OCI-LY1 (cell line): Measurements from ENCODE around the gene DNAH7.
"Not testable (repeated sequence)": the region's sequence is repeated elsewhere in the genome, so short reads cannot be mapped to it uniquely, and the experiment has no call there.

Source experiments
- H2AFZ ChIP-seq: fragments of 200-600 bp; sonication (generic), shearing (Covaris generic); 2 replicates; pipeline ENCODE4 v1.6.0; 2014; ENCODE audit warnings: antibody characterized with exemption, mild to moderate bottlenecking, low read length
- H3F3A ChIP-seq: fragments of 200-600 bp; sonication (generic), shearing (Covaris generic); 2 replicates; pipeline ENCODE4 v1.6.0; 2014; ENCODE audit warnings: mild to moderate bottlenecking, antibody characterized with exemption, low read length, moderate library complexity; ENCODE audit not compliant: insufficient read depth
- H3K27ac ChIP-seq: fragments of 200-600 bp; sonication (generic); 2 replicates; pipeline ENCODE4 v1.5.1; 2014; ENCODE audit warnings: low read length, mixed run types, mild to moderate bottlenecking, low read depth; ENCODE audit not compliant: poor library complexity, severe bottlenecking
- H3K27me3 ChIP-seq: fragments of 200-600 bp; sonication (generic); 2 replicates; pipeline ENCODE4 v1.6.0; 2014; ENCODE audit warnings: antibody characterized with exemption, mild to moderate bottlenecking, low read length, moderate library complexity; ENCODE audit not compliant: insufficient read depth
- H3K36me3 ChIP-seq: fragments of 200-600 bp; sonication (generic); 2 replicates; pipeline ENCODE4 v1.6.1; 2014; ENCODE audit warnings: mild to moderate bottlenecking, antibody characterized with exemption, low read length, moderate library complexity, mixed read lengths; ENCODE audit not compliant: insufficient read depth
- H3K4me1 ChIP-seq: fragments of 200-600 bp; sonication (generic); 2 replicates; pipeline ENCODE4 v1.5.1; 2014; ENCODE audit warnings: mild to moderate bottlenecking, low read length, moderate library complexity; ENCODE audit not compliant: insufficient read depth, severe bottlenecking
- H3K4me2 ChIP-seq: fragments of 200-600 bp; sonication (generic), shearing (Covaris generic); 2 replicates; pipeline ENCODE4 v1.6.1; 2014; ENCODE audit warnings: low read length
- H3K4me3 ChIP-seq: fragments of 200-600 bp; sonication (generic); 2 replicates; pipeline ENCODE4 v1.5.1; 2014; ENCODE audit warnings: low read length, low read depth, mild to moderate bottlenecking, mixed read lengths; ENCODE audit not compliant: poor library complexity, severe bottlenecking
- H3K79me2 ChIP-seq: fragments of 200-600 bp; shearing (Covaris generic); 2 replicates; pipeline ENCODE4 v1.6.1; 2016; ENCODE audit warnings: mixed run types, low read length, mixed read lengths; ENCODE audit not compliant: insufficient read depth
- H3K9ac ChIP-seq: fragments of 200-600 bp; sonication (generic), shearing (Covaris generic); 2 replicates; pipeline ENCODE4 v1.6.1; 2014; ENCODE audit warnings: mild to moderate bottlenecking, low read length, mixed read lengths
- H3K9me2 ChIP-seq: fragments of 200-600 bp; sonication (generic), shearing (Covaris generic); 2 replicates; pipeline ENCODE4 v1.6.1; 2014; ENCODE audit warnings: low read depth, mild to moderate bottlenecking, low read length, mixed read lengths
- H3K9me3 ChIP-seq: fragments of 200-600 bp; shearing (Covaris generic); 2 replicates; pipeline ENCODE4 v1.6.1; 2014; ENCODE audit warnings: low read length, mixed read lengths
- H4K20me1 ChIP-seq: fragments of 200-600 bp; sonication (generic), shearing (Covaris generic); 2 replicates; pipeline ENCODE4 v1.6.0; 2016; ENCODE audit warnings: mild to moderate bottlenecking, low read length; ENCODE audit not compliant: insufficient read depth
- EZH2 ChIP-seq: fragments of 200-600 bp; sonication (generic), shearing (Covaris generic); IDR thresholded peaks from 2 replicates; pipeline ENCODE4 v1.8.0; 2017; ENCODE audit warnings: borderline replicate concordance, mixed run types, mild to moderate bottlenecking, antibody characterized with exemption, low read length, moderate library complexity, mixed read lengths
- TF ChIP-seq, protein P1 (sequence below): fragments of 200-600 bp; sonication (generic), shearing (Covaris generic); IDR thresholded peaks from 2 replicates; pipeline ENCODE4 v1.5.1; 2017; ENCODE audit warnings: mild to moderate bottlenecking, antibody characterized with exemption, low read length, moderate library complexity, mixed read lengths

DNAH7 gene

DNA sequence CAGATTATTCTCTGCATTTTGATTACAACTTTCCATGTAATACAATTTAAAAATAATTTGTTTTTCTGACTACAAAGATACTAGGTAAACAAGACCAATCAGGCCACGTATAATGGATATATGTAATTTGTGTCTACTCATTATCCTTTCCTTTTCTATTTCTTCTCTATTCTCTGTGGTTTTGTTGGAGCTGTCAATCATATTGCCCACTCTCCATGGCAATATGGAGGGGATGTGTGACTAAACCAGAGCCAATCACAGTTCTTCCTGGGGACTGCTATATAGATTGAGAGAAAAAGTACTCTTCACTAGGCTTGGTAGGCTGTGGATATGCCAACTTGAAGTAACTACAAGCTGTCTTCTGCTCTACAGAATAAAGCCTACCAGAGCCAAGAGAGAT is 144.7 kb downstream of the DNAH7 start:
- Histone ChIP-seq H3K27ac (no peak overlapping the region), H3K9me2 (no peaks in the 10 kb centered on the region), H3K27me3 (no peaks in the 10 kb centered on the region), H3K4me3 (no peak overlapping the region), H3K9me3 (no peaks in the 10 kb centered on the region), H3K4me1 (no peaks in the 10 kb centered on the region), H2AFZ (no peak overlapping the region), H3K79me2 (no peaks in the 10 kb centered on the region), H3K9ac (no peak overlapping the region), H3K4me2 (no peak overlapping the region), H4K20me1 (no peaks in the 10 kb centered on the region), H3K36me3 (no peaks in the 10 kb centered on the region), H3F3A (no peaks in the 10 kb centered on the region)
- no peak for TF ChIP-seq EZH2
- TF ChIP-seq, protein P1, sequence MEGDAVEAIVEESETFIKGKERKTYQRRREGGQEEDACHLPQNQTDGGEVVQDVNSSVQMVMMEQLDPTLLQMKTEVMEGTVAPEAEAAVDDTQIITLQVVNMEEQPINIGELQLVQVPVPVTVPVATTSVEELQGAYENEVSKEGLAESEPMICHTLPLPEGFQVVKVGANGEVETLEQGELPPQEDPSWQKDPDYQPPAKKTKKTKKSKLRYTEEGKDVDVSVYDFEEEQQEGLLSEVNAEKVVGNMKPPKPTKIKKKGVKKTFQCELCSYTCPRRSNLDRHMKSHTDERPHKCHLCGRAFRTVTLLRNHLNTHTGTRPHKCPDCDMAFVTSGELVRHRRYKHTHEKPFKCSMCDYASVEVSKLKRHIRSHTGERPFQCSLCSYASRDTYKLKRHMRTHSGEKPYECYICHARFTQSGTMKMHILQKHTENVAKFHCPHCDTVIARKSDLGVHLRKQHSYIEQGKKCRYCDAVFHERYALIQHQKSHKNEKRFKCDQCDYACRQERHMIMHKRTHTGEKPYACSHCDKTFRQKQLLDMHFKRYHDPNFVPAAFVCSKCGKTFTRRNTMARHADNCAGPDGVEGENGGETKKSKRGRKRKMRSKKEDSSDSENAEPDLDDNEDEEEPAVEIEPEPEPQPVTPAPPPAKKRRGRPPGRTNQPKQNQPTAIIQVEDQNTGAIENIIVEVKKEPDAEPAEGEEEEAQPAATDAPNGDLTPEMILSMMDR, result no peak

DNA sequence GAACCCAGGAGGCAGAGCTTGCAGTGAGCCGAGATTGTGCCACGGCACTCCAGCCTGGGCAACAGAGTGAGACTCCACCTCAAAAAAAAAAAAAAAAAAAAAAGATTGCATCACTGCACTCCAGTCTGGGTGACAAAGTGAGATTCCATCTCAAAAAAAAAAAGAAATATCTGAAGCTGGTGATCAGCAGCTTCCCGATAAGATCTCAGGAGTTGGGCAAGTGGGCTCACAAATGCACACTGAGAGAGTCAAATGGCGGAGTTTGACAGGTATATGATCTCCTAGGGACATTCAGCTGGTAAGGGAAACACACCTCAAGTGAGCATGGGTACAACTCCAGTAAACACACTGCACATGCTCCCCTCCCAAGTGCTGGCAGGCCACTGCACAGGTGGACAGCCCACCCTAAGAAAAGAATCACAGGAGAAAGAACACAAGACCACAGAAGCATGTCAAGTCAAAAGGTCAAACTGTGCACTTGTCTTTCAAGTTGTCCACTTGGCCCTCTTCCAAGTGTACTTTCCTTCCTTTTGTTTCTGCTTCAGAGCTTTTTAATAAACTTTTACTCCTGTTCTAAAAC is 151.5 kb downstream of the DNAH7 start:
- H3K9me3 ChIP-seq, H3K4me2 ChIP-seq, H4K20me1 ChIP-seq, H3F3A ChIP-seq, H3K79me2 ChIP-seq, H3K36me3 ChIP-seq, H3K9ac ChIP-seq, H3K4me3 ChIP-seq, H3K27me3 ChIP-seq, H2AFZ ChIP-seq, H3K4me1 ChIP-seq, H3K9me2 ChIP-seq, H3K27ac ChIP-seq: not testable (repeated sequence)

DNA sequence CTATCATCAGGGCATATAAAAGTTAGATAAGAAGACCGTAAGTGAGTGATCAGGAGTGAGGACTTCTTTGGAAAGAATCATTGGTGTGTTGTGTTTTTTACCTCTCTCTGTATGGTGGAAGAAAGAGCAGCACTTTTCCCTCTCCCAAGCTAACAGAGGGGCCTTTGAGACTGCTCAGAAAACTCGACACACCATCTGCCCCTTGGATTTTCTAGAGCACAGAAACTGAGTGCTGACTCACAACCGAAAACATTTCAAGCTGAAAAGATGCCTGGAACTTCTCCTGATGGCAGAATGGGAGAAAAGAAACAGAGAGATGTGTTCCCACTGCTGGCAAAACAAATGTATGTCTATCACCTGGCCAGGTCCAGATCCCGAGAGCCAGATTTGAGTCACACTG is 156.6 kb downstream of the DNAH7 start:
- no peak overlapping the region for H3K4me3 ChIP-seq
- no peaks in the 10 kb centered on the region for H3K79me2 ChIP-seq
- TF ChIP-seq, protein P1, result no peak
- no peak for TF ChIP-seq EZH2
- no peaks in the 10 kb centered on the region for H3K9me2 ChIP-seq
- H3K27me3 ChIP-seq, result no peaks in the 10 kb centered on the region
- no peaks in the 10 kb centered on the region for H3K9me3 ChIP-seq
- no peak overlapping the region for H3K4me2 ChIP-seq
- H4K20me1 ChIP-seq, result no peaks in the 10 kb centered on the region
- H3K36me3 ChIP-seq, result no peaks in the 10 kb centered on the region
- no peaks in the 10 kb centered on the region for H3K4me1 ChIP-seq
- H2AFZ ChIP-seq, result no peak overlapping the region
- H3F3A ChIP-seq, result no peaks in the 10 kb centered on the region
- H3K27ac ChIP-seq, result no peak overlapping the region
- H3K9ac ChIP-seq, result no peak overlapping the region

DNA sequence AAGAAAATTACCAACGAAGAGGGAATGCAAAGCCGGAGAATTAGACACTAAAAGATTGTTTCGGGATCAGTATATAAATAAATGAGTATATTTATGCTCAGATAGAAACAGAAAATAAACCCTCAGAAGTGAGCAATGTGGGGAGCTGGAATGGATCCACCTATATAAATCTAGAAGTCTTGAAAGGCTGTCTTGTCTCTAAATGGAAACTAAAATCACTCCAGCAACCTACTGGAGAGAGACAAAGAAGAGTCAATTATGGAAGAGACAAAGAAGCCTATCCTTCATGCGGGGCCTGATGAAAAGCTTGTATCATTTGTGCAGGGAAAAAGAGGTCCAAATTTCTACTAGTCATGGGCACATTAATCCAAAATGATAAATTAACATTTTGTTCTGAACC is 158.1 kb downstream of the DNAH7 start:
- H3K27me3 ChIP-seq, result no peaks in the 10 kb centered on the region
- H3K4me3 ChIP-seq, result no peak overlapping the region
- H3K79me2 ChIP-seq, result no peaks in the 10 kb centered on the region
- no peak overlapping the region for H3K27ac ChIP-seq
- TF ChIP-seq, protein P1, result no peak
- no peak for TF ChIP-seq EZH2
- no peaks in the 10 kb centered on the region for H4K20me1 ChIP-seq
- no peaks in the 10 kb centered on the region for H3K36me3 ChIP-seq
- no peaks in the 10 kb centered on the region for H3K9me3 ChIP-seq
- no peak overlapping the region for H3K4me2 ChIP-seq
- no peak overlapping the region for H2AFZ ChIP-seq
- H3K9me2 ChIP-seq, result no peaks in the 10 kb centered on the region
- H3F3A ChIP-seq, result no peaks in the 10 kb centered on the region
- no peaks in the 10 kb centered on the region for H3K4me1 ChIP-seq
- H3K9ac ChIP-seq, result no peak overlapping the region
